HG02852 (cell line): ENCODE data around the gene ZNF492.
"Not testable (repeated sequence)": the region's sequence is repeated elsewhere in the genome, so short reads cannot be mapped to it uniquely, and the experiment has no call there.

Experiments used
- ATAC-seq: cut with Tn5 transposase; IDR thresholded peaks from one replicate; pipeline ENCODE4 v1.9.1; 2021; ENCODE audit warnings: mild to moderate bottlenecking, moderate library complexity; ENCODE audit not compliant: unreplicated experiment

ZNF492 gene

DNA sequence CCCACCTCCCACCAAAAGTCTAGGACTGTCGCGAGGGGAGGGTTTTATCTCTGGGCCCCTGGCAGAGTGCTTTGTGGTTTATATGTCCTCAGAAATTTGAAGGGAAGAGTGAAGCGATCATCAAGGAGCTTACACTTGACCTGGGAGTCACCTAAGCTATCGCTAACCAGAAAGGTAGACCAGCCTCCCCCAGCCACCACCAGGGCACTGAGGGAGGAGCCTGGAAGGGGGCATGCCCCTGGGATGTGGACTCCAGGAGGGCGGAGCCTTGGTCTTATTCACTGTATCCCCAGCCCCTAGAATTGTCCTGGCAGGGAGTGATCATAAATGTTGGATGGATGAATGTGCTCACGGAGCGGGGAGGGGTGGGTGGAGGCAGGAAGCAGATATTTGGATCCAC lies 16.9 kb upstream of the ZNF492 start:
- not testable (repeated sequence) for ATAC-seq

DNA sequence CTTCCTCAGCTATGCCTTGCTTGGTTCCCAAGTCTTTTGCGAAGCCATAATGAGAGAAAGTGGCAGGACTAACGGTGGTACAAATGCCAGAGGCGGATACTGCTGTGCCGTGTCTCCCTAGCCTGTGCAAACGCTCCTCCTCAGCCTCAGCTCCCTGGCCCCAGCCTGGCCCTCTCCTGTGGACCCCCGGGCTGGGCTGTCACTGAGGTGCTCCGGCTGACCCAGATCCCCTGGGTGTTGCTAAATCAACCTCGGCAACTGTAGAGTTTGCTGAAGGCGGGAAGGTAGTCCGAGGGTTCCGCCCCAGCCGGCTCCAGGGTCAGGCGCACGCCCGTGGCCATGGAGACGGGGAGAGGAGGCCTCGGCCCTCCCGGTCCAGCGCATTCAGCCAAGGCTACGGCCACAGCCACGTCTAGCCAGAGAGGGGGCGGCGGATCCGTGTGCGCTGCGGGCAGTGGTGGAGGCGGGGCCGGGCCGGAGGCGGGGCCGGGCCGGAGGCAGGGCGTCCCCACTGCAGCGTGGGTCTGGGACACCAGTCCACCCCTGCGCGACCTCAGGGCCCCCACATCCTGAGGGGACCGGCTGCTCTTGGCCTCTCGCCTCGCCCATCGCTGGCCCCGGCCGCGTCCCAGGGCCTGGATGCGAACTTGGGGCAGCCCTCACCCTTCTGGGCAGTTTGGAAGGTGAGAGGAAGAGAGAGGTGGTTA lies 16.4 kb upstream of the ZNF492 start:
- no peak for ATAC-seq

DNA sequence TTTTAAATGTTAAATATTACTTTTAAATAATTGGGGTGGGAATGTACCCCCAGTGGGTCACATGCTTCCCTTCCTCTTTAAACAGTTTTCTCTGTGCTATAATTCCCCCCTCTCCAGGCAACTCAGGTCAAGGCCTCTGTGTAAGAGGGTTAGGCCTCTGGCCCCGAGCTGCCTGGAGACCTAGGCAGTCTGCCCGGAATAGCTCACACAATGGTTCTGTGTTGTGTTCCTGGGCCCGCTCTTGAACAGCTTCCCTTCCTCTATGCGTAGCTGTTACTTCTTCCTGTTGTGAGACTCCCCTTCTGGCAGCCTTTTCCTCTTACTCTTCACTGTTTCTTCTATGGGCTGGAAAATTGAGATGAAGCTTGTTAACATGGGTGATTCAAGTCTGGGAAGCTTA lies 14.8 kb upstream of the ZNF492 start:
- ATAC-seq, result no peak

DNA sequence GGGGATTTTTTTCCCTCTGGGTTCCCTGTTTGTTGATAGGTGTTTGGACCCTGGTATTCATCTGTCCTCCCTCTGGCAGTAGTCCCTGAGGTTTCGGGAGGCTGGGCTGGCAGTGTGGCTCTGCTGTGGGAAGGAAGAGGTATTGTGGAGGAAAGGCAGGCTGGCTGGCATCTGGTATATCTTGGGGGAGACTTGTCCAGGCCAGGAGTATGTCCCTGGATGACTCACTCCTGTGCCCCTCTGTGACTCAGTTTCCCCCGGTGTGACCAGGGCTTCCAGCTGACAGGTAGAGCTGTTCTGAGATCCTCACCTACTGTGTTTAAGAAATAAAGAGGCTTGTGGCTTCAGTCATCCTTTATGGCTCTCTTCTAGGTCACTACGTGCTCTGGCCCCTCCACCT lies 14.2 kb upstream of the ZNF492 start:
- no peak for ATAC-seq

DNA sequence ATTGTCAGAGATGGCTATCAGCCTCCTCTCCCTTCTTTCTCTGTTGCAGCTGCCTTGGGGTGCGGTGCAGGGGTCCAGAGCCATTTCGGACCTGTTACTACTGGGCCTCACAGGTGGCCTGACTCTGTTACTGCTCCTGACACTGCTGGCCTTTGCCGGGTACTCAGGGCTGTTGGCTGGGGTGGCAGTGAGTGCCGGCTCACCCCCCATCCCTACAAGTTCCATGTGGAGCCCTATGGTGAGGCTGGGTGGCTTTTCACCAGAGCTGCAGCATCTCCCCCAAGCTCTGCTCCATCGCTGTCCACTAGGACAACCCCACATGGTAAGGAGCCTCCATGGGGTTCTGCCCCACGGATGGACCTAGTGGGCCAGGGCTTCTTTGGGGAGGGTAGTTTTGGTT lies 13.7 kb upstream of the ZNF492 start:
- ATAC-seq, result no peak

DNA sequence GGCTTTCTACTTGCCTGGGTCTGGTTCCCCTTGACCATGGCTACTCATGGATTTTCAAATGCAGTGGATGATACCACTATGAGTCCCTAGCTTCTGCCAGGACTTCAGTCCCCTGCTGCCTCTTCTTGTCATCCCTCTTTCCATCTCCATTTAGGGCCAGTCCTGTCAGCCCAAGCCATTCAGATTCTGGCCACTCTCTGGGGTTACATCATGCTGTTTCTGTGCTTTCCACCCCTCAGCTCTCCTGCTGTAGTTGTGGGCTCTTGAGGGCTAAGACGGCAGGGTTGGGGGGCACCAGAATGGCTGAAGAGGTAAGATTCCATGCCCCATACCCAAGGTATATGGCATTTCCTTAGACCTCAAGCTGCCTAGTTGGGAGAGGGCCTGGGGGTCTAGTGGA lies 13.2 kb upstream of the ZNF492 start:
- no peak for ATAC-seq

DNA sequence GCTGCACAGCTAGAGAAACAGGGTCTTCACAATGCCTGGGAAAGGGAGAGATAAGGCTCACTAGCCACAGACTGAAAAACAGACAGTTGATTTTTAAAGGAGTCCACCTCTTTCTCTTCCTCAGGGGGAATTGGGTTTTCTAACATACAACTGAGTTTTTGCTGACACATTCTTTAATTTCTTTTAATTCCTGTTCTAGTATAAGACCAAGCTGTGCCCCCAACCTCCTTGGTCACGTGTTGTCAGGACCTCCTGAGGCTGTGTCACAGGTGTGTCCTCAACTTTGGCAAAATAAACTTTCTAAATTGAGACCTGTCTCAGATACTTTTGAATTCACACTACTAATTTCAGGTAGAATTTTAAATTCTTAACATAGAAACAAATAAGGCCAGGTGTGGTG lies 12.1 kb upstream of the ZNF492 start:
- ATAC-seq, result no peak

DNA sequence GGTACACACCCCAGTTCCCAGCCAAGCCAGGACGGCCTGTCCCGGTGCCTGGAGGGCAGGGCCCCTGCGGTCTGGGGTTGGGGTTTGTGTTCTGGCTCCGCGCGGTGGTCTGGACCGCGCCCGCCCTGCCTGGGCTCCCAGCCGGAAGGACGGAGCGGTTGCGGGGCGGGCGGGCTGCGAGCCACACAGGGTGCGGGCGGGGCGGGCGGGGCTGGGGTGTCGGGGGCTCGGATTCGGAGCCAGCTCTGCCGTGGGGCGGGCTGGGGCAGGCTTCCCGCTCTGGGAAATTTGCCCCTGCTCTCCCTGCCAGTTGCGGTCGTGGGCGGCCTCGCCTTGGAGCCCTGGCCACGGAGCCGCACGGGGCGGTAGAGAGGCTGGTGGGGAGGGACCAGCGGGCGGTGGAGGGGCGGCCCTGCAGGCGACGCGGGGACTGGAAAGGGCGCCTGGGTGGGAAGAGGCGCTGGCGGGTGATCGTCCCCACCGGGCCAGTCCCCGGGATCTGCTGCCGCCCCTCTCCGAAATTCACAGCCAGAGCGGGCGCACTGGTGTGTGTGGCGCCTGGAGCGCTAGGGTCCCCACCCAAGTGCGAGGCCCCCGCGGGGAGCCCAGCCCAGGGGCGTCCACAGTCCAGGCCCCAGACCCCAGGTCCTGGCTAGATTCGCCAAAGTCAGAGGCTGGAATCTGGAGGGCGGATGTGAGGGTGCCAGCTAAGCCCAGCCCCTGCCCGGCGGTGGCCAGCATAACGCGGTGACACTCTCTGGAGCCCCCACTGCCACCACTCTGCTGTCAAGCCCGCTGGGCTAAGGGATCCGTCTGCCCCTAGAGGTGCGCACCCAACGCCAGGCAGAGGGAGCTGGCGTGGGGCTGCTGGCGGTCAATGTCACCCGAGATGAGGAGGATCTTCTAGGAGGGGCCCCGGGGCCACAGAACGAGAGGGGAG lies 11.0 kb upstream of the ZNF492 start:
- ATAC-seq, result no peak

DNA sequence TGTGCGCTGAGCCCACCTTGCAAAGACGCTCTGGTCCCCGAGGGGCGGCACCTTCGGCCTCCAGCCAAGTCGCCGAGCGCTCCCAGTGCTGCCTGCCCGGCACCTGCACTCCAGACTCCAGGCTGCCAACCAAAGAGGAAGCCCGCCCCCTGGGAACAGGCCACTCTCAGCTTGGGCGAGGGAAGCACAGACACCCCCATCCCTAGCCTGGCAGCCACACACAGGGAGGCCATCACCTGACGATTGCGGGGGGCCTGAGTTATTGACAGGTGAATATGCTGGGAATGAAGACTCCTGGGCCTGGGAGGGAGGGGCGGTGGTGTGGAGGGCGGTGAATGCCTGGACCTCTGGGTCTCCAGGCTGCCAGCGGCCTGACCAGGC lies 10.3 kb upstream of the ZNF492 start:
- ATAC-seq, result no peak

DNA sequence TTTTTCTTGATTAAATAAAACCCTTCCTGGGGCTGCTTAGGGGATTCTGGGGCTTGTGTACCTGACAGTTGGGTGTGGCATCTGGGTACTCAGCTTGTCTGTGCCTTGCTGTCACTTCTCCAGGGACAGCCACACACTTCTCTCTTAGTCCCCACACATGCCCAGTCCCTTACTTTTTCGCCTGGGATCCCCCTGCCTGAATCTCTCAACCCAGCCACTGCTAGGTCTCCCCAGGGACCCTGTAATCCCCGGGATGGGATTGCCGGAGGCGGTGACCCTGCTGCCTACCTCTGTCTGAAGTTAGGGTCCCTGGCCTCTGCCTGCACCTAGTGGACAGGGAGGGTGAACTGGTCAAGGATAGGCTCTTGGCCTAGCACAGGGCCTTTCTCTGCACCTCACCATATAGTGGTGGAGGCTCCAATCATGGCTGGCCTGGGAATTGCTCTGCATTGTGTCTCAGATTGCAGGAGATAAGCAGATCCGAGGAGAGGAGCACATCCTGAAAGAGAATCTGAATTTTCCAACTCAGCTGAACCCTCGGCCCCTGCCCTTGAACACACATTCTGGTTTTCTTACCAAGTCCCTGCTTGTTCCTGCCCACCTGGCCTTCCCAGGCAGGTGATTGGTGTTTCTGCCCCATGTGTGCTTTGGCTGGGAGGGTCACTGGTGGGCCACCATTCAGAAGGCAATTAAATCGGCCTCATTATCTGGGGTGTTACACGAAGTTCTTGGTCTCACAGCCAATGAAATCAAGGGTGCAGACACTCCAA lies 8.7 kb upstream of the ZNF492 start:
- ATAC-seq, result no peak

DNA sequence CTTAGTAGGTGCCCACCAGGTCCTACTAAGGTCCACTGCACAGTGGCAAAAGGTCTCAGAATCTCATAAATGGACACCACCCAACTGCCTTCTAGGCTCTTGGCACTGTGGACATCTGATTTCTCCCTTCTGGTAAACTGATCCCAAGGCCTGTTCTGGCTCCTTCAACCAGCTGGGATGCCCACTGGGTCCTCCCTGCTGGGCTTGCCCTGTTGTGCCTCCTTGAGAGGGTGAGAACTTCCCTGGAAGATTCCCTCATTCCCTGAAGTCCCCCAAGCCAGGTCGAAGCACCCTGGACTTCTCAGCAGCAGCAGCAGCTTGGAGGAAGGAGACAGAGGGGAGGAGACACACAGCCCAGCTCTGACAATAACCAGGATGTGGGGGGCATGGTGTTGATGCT lies 6.6 kb upstream of the ZNF492 start:
- no peak for ATAC-seq

DNA sequence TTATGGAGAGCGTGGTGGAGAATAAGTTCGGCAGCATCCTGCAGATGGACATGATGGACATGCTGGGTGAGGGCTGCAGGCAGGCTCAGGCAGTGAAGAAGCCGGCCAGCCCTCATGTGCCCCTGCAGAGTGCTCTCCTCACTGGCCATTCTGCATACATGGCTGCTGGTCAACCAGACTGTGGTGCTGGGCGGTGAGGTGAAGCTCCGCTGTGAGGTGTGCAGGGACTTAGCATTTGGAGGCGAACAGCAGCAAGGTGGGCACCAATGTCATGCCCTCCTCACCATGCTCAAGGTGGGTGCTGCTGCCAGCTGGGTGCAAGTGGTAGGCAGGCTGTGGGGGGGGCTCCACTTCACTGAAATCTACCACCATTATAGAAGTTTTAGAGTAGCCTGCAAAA lies 5.7 kb upstream of the ZNF492 start:
- ATAC-seq, result no peak

DNA sequence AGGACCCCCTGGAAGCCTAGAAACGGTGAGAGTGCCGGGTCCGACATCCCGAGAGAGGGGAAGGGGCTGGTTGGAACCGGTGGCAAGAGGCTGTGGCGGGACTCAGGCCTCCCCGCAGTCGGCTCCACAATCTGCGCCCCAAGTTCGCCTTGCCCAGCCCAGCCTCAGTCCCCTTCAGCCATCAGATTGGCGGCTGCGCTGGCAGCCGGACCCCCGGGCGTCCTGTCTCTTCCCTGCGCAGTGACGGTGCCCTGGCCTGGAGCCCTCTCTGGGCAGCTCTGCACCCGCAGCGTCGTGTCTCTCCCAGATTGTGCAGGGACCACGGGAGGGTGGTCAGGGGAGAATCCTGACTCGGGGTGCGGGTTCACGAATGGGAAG lies 315 bp downstream of the ZNF492 start:
- ATAC-seq, result no peak

DNA sequence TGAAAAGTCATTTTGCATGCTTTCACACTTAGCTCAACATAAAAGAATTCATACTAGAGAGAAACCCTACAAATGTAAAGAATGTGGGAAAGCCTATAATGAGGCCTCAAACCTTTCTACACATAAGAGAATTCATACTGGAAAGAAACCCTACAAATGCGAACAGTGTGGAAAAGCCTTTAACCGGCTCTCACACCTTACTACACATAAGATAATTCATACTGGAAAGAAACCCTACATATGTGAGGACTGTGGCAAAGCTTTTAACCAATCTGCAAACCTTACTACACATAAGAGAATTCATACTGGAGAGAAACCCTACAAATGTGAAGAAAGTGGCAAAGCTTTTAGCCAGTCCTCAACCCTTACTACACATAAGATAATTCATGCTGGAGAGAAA lies 51.4 kb downstream of the ZNF492 start:
- ATAC-seq, result not testable (repeated sequence)

DNA sequence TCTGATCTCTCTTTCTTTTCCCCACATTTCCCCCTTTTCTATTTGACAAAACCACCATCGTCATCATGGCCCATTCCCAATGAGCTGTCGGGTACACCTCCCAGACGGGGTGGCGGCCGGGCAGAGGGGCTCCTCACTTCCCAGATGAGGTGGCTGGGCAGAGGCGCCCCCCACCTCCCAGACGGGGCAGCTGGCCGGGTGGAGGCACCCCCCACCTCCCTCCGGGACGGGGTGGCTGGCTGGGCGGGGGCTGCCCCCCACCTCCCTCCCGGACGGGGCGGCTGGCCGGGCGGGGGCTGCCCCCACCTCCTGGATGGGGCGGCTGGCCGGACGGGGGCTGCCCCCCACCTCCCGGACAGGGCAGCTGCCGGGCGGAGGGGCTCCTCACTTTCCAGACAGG lies 68.5 kb downstream of the ZNF492 start:
- not testable (repeated sequence) for ATAC-seq

DNA sequence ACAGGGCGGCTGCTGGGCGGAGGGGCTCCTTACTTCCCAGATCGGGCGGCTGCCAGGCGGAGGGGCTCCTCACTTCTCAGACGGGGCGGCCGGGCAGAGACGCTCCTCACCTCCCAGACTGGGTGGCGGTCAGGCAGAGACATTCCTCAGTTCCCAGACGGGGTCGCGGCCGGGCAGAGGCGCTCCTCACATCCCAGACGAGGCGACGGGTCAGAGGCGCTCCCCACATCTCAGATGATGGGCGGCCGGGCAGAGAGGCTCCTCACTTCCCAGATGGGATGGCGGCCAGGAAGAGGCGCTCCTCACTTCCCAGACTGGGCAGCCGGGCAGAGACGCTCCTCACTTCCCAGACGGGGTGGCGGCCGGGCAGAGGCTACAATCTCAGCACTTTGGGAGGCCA lies 69.0 kb downstream of the ZNF492 start:
- not testable (repeated sequence) for ATAC-seq

DNA sequence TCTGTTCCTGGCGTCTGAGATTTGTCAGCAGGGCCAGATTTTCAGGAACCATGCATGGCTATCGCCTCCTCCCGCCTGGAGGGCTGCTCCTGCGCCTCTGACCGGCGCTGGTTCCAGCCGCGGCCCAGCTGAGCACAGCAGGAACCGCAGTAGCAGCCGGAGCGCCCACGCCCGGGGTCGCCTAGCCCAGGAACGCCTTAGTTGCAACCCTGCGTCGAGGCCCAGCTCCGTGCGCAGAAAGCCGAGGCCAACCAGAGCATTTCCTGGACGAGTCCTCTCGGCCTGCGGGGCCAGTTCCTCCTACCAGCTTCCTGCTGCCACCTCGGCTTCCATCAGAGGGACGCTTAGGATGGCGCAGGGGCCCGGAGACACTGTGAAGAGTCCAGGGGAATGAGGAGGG lies 74.9 kb downstream of the ZNF492 start:
- ATAC-seq, result no peak
